ENCODE results near the gene SLC36A3.

GRCh38 chr5:151233616-151234085, 69.9 kb downstream of the SLC36A3 start:
- no peak for TF ChIP-seq CTCF (IDR thresholded peaks at IDR 0.05)
- no peak for TF ChIP-seq EZH2 (IDR thresholded peaks at IDR 0.05; ENCODE audit: borderline replicate concordance, insufficient read depth, low read depth, low read length, poor library complexity, severe bottlenecking)
